ENCODE data around the gene TEPSIN.

Gene TEPSIN

GRCh38 chr17:81218459-81218858, 20.4 kb downstream of the TEPSIN start:
- no peak for DNase-seq

- DNase-seq: no peak
These were observed 21.4 kb downstream of the TEPSIN start for GRCh38 chr17:81217491-81217890.

GRCh38 chr17:81213978-81214377, 24.9 kb downstream of the TEPSIN start:
- DNase-seq: no peak

- DNase-seq: no peak
These were observed 26.5 kb downstream of the TEPSIN start for GRCh38 chr17:81212365-81212764.

- no peak for DNase-seq
These were observed 28.0 kb downstream of the TEPSIN start for GRCh38 chr17:81210868-81211267.

- DNase-seq: no peak
These were observed 28.4 kb downstream of the TEPSIN start for GRCh38 chr17:81210466-81210865.

- no peak for DNase-seq
These were observed 29.7 kb downstream of the TEPSIN start for GRCh38 chr17:81209141-81209540.

- no peak for DNase-seq
These were observed 30.2 kb downstream of the TEPSIN start for GRCh38 chr17:81208651-81209050.

- no peak for DNase-seq
These were observed 31.0 kb downstream of the TEPSIN start for GRCh38 chr17:81207610-81208581.

- no peak for DNase-seq
These were observed 32.2 kb downstream of the TEPSIN start for GRCh38 chr17:81206657-81207056.

- DNase-seq: no peak
These were observed 32.7 kb downstream of the TEPSIN start for GRCh38 chr17:81206166-81206565.

- no peak for DNase-seq
These were observed 34.3 kb downstream of the TEPSIN start for GRCh38 chr17:81204578-81204977.

GRCh38 chr17:81203136-81203535, 35.7 kb downstream of the TEPSIN start:
- no peak for DNase-seq

GRCh38 chr17:81202318-81202717, 36.5 kb downstream of the TEPSIN start:
- no peak for DNase-seq

- no peak for DNase-seq
These were observed 37.9 kb downstream of the TEPSIN start for GRCh38 chr17:81200695-81201580.

- no peak for DNase-seq
These were observed 38.7 kb downstream of the TEPSIN start for GRCh38 chr17:81200201-81200600.

GRCh38 chr17:81199482-81199830, 39.4 kb downstream of the TEPSIN start:
- DNase-seq: no peak

GRCh38 chr17:81198826-81199481, 39.9 kb downstream of the TEPSIN start:
- DNase-seq: no peak

GRCh38 chr17:81197831-81198490, 40.9 kb downstream of the TEPSIN start:
- DNase-seq: no peak

- DNase-seq: no peak
These were observed 41.5 kb downstream of the TEPSIN start for GRCh38 chr17:81197409-81197795.

- DNase-seq: no peak
These were observed 42.1 kb downstream of the TEPSIN start for GRCh38 chr17:81196505-81197408.
